ENCODE data around the gene ANKRD36C. TPM values are rescaled to one million over a fixed set of nuclear protein-coding genes. Genes with fewer than 3 reads are reported as not detected.
"Not testable (repeated sequence)": the region's sequence is repeated elsewhere in the genome, so short reads cannot be mapped to it uniquely, and the experiment has no call there.

Gene ANKRD36C
- total and polyA plus RNA-seq, 9 of the 15 experiments (the other 6 are each of a cell fraction or from before 2014, with no cell fraction given): 4.4 to 51.6 (median 11.9) TPM

DNA sequence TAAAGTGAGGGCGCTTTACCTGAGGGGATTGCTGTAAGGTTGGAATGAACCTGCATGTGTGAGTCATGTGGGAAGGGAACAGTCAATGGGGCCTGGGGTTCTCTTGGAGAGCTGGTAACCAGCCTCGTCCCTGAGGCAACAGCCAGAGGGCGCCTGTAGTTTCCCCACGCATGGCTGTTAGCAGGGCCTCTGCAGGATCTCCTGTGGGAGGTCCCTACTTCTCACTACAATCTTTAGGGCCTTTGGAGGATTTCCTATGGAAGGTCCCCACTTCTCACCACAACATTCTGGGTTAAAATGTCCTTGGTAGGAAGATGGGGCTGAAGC lies 19.5 kb upstream of the ANKRD36C start (continued):
- TF ChIP-seq, protein P1, sequence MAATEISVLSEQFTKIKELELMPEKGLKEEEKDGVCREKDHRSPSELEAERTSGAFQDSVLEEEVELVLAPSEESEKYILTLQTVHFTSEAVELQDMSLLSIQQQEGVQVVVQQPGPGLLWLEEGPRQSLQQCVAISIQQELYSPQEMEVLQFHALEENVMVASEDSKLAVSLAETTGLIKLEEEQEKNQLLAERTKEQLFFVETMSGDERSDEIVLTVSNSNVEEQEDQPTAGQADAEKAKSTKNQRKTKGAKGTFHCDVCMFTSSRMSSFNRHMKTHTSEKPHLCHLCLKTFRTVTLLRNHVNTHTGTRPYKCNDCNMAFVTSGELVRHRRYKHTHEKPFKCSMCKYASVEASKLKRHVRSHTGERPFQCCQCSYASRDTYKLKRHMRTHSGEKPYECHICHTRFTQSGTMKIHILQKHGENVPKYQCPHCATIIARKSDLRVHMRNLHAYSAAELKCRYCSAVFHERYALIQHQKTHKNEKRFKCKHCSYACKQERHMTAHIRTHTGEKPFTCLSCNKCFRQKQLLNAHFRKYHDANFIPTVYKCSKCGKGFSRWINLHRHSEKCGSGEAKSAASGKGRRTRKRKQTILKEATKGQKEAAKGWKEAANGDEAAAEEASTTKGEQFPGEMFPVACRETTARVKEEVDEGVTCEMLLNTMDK (IDR thresholded peaks at IDR 0.05; ENCODE audit: borderline replicate concordance, insufficient read depth, low read depth, low read length, poor library complexity, severe bottlenecking): peak; percentile 68
- 0 out of 2 replicates have a peak, but pooled peaks have one; percentile 29 for TF ChIP-seq MYC (IDR thresholded peaks at IDR 0.05; ENCODE audit: low read depth, low read length)
- TF ChIP-seq MYC (CRISPR knock-in tag; IDR thresholded peaks at IDR 0.05; ENCODE audit: borderline replicate concordance, low read depth): not testable (repeated sequence)
- TF ChIP-seq ZFX (CRISPR knock-in tag; IDR thresholded peaks at IDR 0.05): peak; percentile 31; the same call in 1 of the 2 replicates

DNA sequence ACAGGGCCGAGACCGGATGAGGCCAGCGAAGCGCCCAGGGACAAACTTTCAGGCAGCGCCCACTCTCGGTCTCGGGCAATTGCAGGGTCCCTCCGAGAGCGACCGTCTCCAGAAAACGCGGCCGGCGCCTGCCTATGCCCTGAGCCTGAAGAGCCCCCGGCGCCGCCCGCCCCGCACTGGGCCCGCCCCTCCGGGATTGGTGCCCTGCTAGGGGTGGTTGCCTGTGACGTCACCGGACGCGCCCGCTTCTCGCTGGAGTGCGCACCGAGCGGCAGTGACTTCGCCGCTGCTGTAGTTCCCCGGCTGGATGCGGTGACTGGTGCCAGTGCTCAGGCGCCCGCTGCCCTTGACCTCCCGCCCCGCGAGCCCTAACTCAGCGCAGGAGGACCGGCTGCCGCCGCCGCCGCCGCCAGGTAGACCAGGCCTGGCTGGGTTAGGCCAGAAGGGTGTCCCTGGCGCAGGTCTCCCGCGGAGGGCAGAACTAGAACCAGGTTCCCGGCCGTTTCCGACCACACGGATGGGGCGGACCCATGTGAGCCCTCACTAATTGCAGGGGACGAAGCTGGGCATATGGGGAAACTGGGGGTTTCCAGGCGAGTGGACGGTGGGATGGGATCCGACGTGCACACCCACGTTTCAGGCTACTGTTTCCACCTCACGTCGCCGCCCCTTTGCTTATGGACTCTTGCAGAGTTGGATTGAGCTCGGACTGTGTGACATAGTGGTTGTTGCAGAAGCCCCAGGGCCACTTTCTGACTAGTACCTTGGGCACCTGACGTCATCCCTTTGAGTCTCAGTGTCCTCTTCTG lies 18.9 kb upstream of the ANKRD36C start:
- peak; percentile 87 for FAIRE-seq
- intact Hi-C loops (cut with micrococcal nuclease): not testable (repeated sequence)
- CTCF ChIA-PET (ENCODE audit: low intra/inter-chr PET ratio): interaction anchor here (0.6 kb wide), 1 partner anchor 17 kb away, joined by 3 read pairs; no protein-coding TSS in a partner anchor
- TF ChIP-seq GABPB1 (CRISPR knock-in tag; IDR thresholded peaks at IDR 0.05) (peak; percentile 25; the same call in 1 of the 2 replicates), PHF20 (IDR thresholded peaks at IDR 0.05; ENCODE audit: partially characterized antibody) (peak; percentile 58), ZFX (CRISPR knock-in tag; IDR thresholded peaks at IDR 0.05) (peak; percentile 67), HNRNPL (IDR thresholded peaks at IDR 0.05; ENCODE audit: low read depth, low read length) (peak; percentile 44; the same call in 1 of the 2 replicates), CREB1 (IDR thresholded peaks at IDR 0.05) (peak; percentile 80), CREB1 (CRISPR knock-in tag; IDR thresholded peaks at IDR 0.05) (peak; percentile 84)
- TF ChIP-seq, protein P2, sequence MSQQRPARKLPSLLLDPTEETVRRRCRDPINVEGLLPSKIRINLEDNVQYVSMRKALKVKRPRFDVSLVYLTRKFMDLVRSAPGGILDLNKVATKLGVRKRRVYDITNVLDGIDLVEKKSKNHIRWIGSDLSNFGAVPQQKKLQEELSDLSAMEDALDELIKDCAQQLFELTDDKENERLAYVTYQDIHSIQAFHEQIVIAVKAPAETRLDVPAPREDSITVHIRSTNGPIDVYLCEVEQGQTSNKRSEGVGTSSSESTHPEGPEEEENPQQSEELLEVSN (IDR thresholded peaks at IDR 0.05; ENCODE audit: borderline replicate concordance in 1 of 2, extremely low read depth in 1 of 2, insufficient read depth in 1 of 2, insufficient read length in 1 of 2, low read depth in 1 of 2, low read length in 1 of 2, poor library complexity in 1 of 2, severe bottlenecking in 1 of 2): peak in 1 of 2 experiments; percentile 44
- TF ChIP-seq, protein P3, sequence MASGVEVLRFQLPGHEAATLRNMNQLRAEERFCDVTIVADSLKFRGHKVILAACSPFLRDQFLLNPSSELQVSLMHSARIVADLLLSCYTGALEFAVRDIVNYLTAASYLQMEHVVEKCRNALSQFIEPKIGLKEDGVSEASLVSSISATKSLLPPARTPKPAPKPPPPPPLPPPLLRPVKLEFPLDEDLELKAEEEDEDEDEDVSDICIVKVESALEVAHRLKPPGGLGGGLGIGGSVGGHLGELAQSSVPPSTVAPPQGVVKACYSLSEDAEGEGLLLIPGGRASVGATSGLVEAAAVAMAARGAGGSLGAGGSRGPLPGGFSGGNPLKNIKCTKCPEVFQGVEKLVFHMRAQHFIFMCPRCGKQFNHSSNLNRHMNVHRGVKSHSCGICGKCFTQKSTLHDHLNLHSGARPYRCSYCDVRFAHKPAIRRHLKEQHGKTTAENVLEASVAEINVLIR (CRISPR knock-in tag; IDR thresholded peaks at IDR 0.05): peak; percentile 78
- TF ChIP-seq, protein P4, sequence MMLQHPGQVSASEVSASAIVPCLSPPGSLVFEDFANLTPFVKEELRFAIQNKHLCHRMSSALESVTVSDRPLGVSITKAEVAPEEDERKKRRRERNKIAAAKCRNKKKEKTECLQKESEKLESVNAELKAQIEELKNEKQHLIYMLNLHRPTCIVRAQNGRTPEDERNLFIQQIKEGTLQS (IDR thresholded peaks at IDR 0.05): peak; percentile 86
- TF ChIP-seq, protein P4 (CRISPR knock-in tag; conservative IDR thresholded peaks at IDR 0.05): not testable (repeated sequence)

More for the DNA sequence above, 18.9 kb upstream of the ANKRD36C start:
- peak overlapping the region; percentile 44 for H3K4me3 ChIP-seq
- H3K9ac ChIP-seq (ENCODE audit: insufficient read depth in 1 of 2, low read depth in 2 of 2, low read length in 2 of 2): peak overlapping the region; percentile 34 to 87; a peak in 2 of 4 replicates
- H3K9me1 ChIP-seq (ENCODE audit: control insufficient read depth, insufficient read depth, low read length); H3K9me3 ChIP-seq (replicated peaks; ENCODE audit: control insufficient read depth, insufficient read depth, low read depth, low read length); H4K20me1 ChIP-seq (replicated peaks; ENCODE audit: control insufficient read depth, insufficient read depth, low read length); H3K79me2 ChIP-seq (ENCODE audit: control insufficient read depth, insufficient read depth, low read length); H3K4me1 ChIP-seq (replicated peaks in 1 of 2; ENCODE audit: control insufficient read depth in 2 of 2, insufficient read depth in 2 of 2, low read length in 2 of 2); BruUV-seq (replicated peaks); H3K36me3 ChIP-seq (ENCODE audit: control insufficient read depth, insufficient read depth, low read length); H3K27me3 ChIP-seq (ENCODE audit: control insufficient read depth in 2 of 2, insufficient read depth in 2 of 2, low read length in 2 of 2); POLR2A ChIA-PET: not testable (repeated sequence)
- peak; percentile 82 to 95 (median 86) for DNase-seq (ENCODE audit: extremely low read depth in 1 of 4, low spot score in 3 of 4)
- peak; percentile 99 for ATAC-seq
- H2AFZ ChIP-seq (ENCODE audit: low read depth, low read length): peak overlapping the region; percentile 86
- peak overlapping the region; percentile 52; the same call in 1 of the 3 replicates for H3K27ac ChIP-seq (ENCODE audit: extremely low read depth, low read depth, low read length)
- WGBS (ENCODE audit: insufficient coverage, low coverage, missing lambda C conversion rate): under 1% methylated on average over 13 of the region's 65 CpGs
- in situ Hi-C loops (cut with MboI): loop anchor here (5.0 to 25.0 kb wide), 3 partner anchors 223 to 1082 kb away; partner anchors contain the start of genes FAHD2B and NEURL3
- H3K4me2 ChIP-seq (ENCODE audit: insufficient read depth, low read length): peak overlapping the region; percentile 71

All from K562 (cell line).